GM23248 (cell line): ENCODE measurements around the gene FABP6.

ENCODE experiments used
- EZH2 ChIP-seq: fragments of 200-600 bp; sonication (generic); IDR thresholded peaks from 2 replicates; pipeline ENCODE4 v1.6.1; 2018; ENCODE audit warnings: antibody characterized with exemption, mild to moderate bottlenecking; ENCODE audit not compliant: insufficient read depth, poor library complexity, severe bottlenecking
- EZH2phosphoT487 ChIP-seq: fragments of 200-600 bp; sonication (generic); IDR thresholded peaks from 2 replicates; pipeline ENCODE4 v1.6.1; 2018; ENCODE audit warnings: antibody characterized with exemption, moderate library complexity, mild to moderate bottlenecking, low read depth; ENCODE audit not compliant: insufficient read depth

- TF ChIP-seq EZH2 (no peak), EZH2phosphoT487 (no peak)
These were observed 2.6 kb downstream of the FABP6 start for GRCh38 chr5:160231783-160232342.
